HG03571 (cell line): ENCODE results near the gene MSMO1.

Source experiments
- ATAC-seq: cut with Tn5 transposase; IDR thresholded peaks from one replicate; pipeline ENCODE4 v1.9.1; 2021; ENCODE audit not compliant: unreplicated experiment

Gene MSMO1

DNA sequence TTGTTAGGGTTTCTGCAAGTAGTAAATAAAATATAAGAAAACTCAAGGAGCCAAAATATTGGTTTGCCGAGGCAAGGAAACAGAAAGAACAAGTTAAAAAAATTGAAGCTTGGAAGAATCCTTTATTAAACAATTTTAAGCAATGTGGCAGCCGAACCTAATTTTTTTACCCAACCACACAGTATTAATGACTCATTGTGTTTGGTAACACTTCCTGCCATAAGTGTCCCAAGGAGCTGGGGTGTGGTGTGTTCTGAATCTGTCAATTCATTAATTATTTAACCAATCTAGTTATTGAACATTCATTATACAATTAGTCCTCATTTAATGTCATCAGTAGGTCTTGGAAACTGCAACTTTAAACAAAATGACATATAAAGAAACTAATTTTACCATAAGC is 32.0 kb downstream of the MSMO1 start:
- ATAC-seq, result no peak

DNA sequence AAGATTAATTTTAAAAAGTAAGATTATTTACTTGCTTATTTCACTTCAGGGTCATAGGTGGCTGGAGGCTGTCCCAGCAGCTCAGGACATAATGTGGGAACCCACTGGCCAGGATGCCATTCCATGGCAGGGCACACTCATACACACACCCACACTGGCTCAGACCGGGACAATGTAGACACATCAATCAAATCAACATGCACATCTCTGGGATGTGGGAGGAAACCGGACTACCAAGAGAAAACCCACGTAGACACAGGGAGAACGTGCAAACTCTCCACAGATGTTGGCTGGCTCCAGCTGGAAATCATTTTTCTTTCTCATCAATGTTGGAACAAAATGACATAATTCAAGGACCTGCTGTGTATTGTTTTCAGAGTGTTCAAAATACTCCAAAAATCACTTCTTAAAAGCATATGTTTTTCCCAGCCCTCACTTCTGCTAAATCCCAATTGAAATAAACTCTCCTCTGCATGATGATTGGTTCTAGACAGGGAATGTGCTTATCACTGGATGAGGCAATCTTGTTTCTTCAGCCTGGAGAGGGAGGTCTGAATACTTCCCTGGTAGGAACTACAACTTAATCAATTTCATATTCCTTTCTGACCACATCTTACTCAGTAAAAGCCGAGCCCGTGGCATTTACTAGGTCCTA is 32.7 kb downstream of the MSMO1 start:
- no peak for ATAC-seq

- no peak for ATAC-seq
These were observed 33.7 kb downstream of the MSMO1 start for GRCh38 chr4:165360985-165361670.

DNA sequence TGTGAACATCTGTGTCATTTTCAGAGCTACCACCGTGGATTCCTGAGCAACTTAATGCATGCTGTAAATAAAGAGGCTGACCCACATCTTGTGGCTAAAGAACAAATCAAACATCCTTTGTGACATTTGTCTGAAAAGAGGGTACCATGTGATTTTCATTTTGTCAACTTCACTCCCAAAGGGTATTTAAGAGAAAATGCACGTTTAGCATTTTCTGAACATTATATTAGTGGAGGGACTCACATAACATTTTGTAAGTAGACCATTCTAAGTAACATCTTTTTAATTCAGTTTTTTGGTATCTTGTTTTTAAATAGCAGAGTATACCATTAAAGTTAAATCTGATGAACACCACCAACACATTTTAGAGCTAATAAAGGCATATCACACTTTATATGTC is 34.3 kb downstream of the MSMO1 start:
- ATAC-seq, result no peak

DNA sequence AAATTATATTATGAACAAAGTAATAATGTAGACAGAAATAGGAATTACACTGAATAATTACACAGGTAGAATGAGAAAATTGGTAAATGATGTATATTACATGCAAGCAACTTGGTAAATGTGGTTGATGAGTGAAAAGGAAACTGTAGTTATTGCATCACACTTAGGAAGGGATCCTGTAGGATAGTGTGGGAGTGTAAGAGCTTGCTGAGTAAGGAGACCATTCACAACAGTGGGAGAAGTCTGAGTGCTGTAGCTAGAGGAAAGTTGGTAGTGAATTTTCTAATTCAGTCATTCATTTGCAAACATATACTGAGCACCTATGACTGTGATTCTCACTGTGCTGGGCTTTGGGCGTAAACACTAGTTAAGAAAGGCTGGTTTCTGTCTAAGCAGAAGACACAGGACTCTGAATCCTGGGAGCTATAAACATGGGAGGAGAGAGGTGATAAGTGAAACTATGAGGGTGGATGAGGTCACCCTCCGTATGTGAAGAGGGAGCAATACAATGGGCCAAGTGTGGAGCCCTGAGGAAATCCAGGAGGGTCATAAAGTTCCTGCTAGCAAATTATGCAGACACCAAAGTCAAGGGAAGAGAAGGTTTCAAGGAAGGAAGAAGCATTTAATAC is 37.1 kb downstream of the MSMO1 start:
- no peak for ATAC-seq

- no peak for ATAC-seq
These were observed 39.6 kb downstream of the MSMO1 start for GRCh38 chr4:165367040-165367439.

- no peak for ATAC-seq
These were observed 40.6 kb downstream of the MSMO1 start for GRCh38 chr4:165368114-165368513.

GRCh38 chr4:165368567-165368966 is 41.1 kb downstream of the MSMO1 start:
- no peak for ATAC-seq

DNA sequence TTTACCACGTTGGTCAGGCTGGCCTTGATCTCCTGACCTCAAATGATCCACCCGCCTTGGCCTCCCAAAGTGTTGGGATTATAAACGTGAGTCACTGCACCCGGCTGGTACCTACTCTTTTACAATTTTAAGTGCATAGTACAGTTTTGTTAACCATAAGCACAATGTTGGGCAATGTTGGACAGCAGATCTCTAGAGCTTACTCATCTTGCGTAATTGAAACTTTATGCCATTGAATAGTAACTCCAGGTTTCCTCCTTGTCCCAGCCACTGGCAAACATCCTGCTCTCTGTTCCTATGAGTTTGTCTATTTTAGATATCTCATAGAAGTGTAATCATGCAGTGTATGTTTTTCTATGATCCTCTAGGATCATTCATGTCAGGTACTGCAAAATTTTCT is 42.1 kb downstream of the MSMO1 start:
- ATAC-seq, result no peak

DNA sequence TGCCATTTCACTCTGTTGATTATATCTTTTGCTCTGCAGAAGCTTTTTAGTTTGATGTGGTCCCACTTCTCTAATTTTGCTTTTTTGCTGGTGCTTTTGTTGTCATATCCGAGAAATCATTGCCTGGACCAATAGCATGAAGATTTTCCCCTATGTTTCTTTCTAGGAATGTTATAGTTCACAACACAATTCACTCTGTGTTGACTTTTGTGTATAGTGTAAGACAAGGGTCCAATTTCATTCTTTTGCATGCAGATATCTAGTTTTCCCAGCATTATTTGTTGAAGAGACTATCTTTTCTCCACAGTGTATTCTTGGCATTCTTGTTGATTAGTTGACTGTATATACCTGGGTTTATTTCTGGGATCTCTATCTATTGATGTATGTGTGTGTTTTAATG is 43.1 kb downstream of the MSMO1 start:
- ATAC-seq, result no peak

DNA sequence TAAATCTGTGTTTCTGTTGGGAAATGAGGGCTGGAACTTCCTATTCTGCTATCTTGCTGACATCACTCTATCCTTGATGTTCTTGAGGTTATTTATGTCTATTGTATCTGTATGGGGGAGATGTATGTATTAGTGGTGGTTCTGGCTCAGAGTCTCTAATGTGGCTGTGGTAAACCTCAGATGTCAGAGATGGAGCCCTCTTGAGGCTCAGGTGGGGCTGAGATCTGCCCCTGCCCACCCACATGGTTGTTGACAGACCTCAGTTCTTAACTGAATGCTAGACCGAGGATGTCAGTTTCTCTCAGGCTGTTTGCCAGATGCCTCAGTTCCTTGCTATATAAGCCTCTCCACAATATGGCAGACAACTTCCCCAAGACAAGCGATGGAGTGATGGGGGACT is 48.0 kb downstream of the MSMO1 start:
- no peak for ATAC-seq

GRCh38 chr4:165378398-165378744 is 50.9 kb downstream of the MSMO1 start:
- ATAC-seq, result no peak

GRCh38 chr4:165378745-165379677 is 51.5 kb downstream of the MSMO1 start, which contains the start of gene CPE:
CPE (plus strand) TSS chr4:165379008; CDS start chr4:165379222, 214 bp downstream.
- ATAC-seq, result peak; percentile 73

GRCh38 chr4:165379678-165380064 is 52.2 kb downstream of the MSMO1 start:
- no peak for ATAC-seq

DNA sequence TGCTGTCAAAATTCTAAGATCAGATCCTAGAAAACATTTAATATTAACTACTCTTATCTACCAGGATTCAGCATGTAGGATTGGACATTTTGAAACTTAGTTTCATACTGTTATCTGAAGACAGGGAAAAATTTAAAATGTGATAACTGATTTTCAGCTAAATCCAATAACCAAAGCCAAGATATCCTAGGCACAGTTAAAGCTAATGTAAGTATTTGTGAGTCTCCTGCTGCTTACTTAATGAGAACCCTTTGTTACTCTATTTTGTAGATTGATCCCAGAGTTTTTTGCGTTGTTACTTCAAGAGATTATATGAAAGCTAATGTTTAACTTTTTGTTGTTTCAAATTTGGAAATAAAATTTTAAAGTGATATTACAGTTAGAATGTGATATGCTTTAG is 53.3 kb downstream of the MSMO1 start:
- ATAC-seq, result no peak

- no peak for ATAC-seq
These were observed 54.4 kb downstream of the MSMO1 start for GRCh38 chr4:165381821-165382373.

- no peak for ATAC-seq
These were observed 55.2 kb downstream of the MSMO1 start for GRCh38 chr4:165382640-165383039.

GRCh38 chr4:165383591-165384073 is 56.2 kb downstream of the MSMO1 start:
- ATAC-seq, result no peak

DNA sequence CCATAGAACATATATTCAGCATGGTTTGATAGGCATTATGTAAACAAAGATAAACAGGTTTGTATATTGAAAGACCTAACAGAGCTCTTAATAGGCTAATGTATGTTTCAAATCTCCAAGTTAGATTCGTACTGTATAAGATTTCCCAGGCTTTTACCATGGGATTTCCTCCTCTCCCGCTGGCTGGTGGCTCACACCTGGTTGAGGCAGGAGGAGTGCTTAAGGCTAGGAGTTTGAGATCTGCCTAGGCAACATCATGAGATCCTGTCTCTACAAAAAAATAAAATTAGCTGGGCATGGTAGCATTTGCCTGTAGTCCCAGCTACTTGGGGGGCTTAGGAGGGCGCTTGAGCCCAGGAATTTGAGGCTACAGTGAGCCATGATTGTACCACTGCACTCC is 56.7 kb downstream of the MSMO1 start:
- ATAC-seq, result no peak

- ATAC-seq, result no peak
These were observed 57.1 kb downstream of the MSMO1 start for GRCh38 chr4:165384598-165384997.

DNA sequence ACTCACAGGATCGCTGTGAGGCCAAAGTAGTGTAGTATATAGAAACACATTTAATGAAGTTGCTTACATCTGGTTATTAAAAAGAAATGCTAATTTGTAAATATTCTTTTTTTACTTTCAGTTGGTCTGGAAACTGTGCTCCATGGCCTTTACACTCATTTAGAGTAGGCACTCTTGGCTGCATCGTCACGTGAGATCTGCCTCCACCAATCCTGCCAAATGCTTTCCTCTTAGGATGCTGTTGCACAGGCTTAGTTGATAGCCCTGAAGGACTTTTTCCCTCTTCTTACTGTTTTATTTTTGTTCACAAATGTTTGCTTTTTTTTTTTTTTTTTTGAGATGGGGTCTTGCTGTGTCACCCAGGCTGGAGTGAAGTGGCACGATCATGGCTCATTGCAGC is 57.7 kb downstream of the MSMO1 start:
- no peak for ATAC-seq
